AG09319 (cell line): ENCODE measurements around the gene PHYKPL.

ENCODE experiments used
- DNase-seq: peaks from one replicate; pipeline ENCODE4 v3.0.0-alpha.2; 2010; ENCODE audit warnings: low read depth; ENCODE audit errors: extremely low read depth
- CTCF ChIP-seq: IDR thresholded peaks from 2 replicates; pipeline ENCODE4 v1.5.1; 2011; ENCODE audit warnings: low read depth, mild to moderate bottlenecking, inconsistent platforms, low read length, moderate library complexity

Gene PHYKPL

DNA sequence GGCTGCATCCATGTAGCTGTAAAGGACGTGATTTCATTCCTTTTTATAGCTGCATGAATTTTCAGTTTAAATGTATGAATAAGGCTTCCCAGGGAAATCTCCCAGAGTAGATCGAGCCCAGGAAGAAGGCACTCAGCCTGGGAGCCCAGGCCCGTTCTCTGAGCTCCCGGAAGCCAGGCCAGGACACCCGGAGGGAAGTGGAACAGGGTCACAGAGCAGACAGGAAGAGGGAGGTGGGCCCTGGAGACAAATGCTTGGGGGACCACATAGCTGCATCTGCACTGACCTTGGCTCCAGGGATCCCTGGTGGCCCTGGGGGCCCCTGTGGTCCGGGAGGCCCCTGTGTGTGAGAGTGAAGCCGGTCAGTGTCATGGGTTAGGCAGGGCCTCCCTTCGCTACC is 19.7 kb upstream of the PHYKPL start:
- no peak for DNase-seq
- TF ChIP-seq CTCF = no peak

DNA sequence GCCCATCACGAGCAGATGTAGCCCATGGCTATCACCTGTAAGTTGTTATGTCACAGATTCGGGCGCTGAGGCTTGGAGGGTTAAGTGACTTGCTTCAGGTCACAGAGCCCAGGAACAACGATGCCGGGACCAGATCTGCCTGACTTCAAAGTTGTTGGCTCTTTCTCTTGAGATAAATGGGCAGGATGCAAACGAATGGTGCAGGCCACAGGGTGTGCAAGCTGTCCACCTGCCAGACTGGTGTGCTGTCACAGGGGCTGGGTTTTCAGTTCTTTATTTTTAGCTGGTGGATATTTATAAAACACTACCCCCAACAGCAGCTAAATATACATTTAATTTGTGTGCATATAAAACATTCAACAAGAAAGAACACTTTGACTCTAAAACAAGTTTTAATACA is 17.7 kb upstream of the PHYKPL start:
- DNase-seq = no peak
- no peak for TF ChIP-seq CTCF

DNA sequence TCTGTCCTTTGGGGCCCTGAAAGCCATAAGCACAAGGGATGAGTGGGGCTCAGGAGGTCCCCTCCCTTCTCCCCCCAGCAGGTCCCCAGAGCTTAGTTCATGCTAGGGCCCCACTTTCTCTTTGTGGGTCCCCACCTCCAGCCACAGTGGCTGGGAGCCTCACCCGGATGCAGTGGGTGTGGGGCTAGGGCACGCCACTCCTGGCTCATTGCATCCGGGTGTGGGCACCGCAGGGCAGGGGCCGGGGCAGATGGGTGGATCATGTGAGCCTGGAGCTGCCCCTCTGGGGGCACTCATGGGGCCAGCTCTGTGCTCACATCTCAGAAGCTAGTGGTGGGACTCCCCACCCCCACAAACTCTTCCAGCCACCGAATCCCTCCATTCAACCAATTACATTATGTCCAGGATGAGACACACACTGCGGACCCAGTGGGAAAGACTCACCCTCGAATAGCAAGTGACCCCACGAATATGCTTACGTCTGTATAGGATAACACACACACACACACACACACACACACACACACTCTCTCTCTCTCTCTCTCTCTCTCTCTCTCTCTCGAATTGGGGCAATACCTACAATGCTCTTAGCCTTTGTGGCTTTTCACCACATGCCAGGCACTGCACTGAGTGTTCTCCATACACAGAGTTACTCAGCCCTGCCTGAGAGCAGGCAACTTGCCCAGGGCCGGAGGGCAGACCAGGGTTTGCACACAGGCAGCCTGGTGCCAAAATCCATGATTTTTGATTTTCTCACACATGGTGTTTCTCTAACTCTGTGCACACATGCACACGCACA is 16.8 kb upstream of the PHYKPL start:
- TF ChIP-seq CTCF = no peak
- DNase-seq = peak; percentile 19

GRCh38 chr5:178248750-178249149 is 16.1 kb upstream of the PHYKPL start:
- DNase-seq = no peak
- TF ChIP-seq CTCF = no peak

GRCh38 chr5:178247481-178248456 is 15.2 kb upstream of the PHYKPL start:
- no peak for DNase-seq
- no peak for TF ChIP-seq CTCF

GRCh38 chr5:178246624-178247279 is 14.2 kb upstream of the PHYKPL start:
- no peak for DNase-seq
- no peak for TF ChIP-seq CTCF
